Neuronal stem cell (in vitro differentiated cells): Measurements from ENCODE around the gene PYGO2.

ENCODE experiments used
- DNase-seq: peaks from one replicate; pipeline ENCODE4 v3.0.0-alpha.2; 2013; ENCODE audit warnings: low spot score
- H2AFZ ChIP-seq: one replicate; pipeline ENCODE4 v1.6.1; 2013; ENCODE audit warnings: mild to moderate bottlenecking, low read length, inconsistent platforms
- H2AK5ac ChIP-seq: 2 replicates; pipeline ENCODE4 v1.6.1; 2013; ENCODE audit warnings: low read depth, mild to moderate bottlenecking, inconsistent platforms, low read length, moderate library complexity, mixed read lengths
- H2BK120ac ChIP-seq: 2 replicates; pipeline ENCODE4 v1.6.1; 2013; ENCODE audit warnings: low read depth, mild to moderate bottlenecking, inconsistent platforms, low read length, moderate library complexity, mixed read lengths
- H2BK12ac ChIP-seq: one replicate; pipeline ENCODE4 v1.6.1; 2013; ENCODE audit warnings: low read length, inconsistent platforms
- H2BK15ac ChIP-seq: 2 replicates; pipeline ENCODE4 v1.6.1; 2013; ENCODE audit warnings: mild to moderate bottlenecking, low read length, inconsistent platforms, mixed read lengths
- H2BK5ac ChIP-seq: one replicate; pipeline ENCODE4 v1.6.1; 2013; ENCODE audit warnings: inconsistent platforms, mild to moderate bottlenecking, low read length, moderate library complexity
- H3K14ac ChIP-seq: one replicate; pipeline ENCODE4 v1.6.1; 2013; ENCODE audit warnings: low read length, inconsistent platforms
- H3K18ac ChIP-seq: 2 replicates; pipeline ENCODE4 v1.6.1; 2013; ENCODE audit warnings: low read length, inconsistent platforms
- H3K23ac ChIP-seq: 2 replicates; pipeline ENCODE4 v1.6.1; 2013; ENCODE audit warnings: low read depth, mild to moderate bottlenecking, mixed read lengths, low read length, inconsistent platforms; ENCODE audit not compliant: poor library complexity
- H3K27ac ChIP-seq: replicated peaks from 3 replicates; pipeline ENCODE4 v1.5.1; 2013; ENCODE audit warnings: low read length, inconsistent platforms
- H3K27me3 ChIP-seq, 3 experiments: 2 replicates each; pipeline ENCODE4 v1.6.1; 2013; ENCODE audit warnings: low read length in 3 of 3, mild to moderate bottlenecking in 2 of 3, inconsistent platforms in 1 of 3, low read depth in 1 of 3, mixed read lengths in 1 of 3, moderate library complexity in 1 of 3; ENCODE audit not compliant: control insufficient read depth in 3 of 3, insufficient read depth in 3 of 3
- H3K36me3 ChIP-seq, 2 donors: replicated peaks in 1 of 2; 2 replicates each; pipeline ENCODE4 v1.6.1; 2013; ENCODE audit warnings: low read length in 2 of 2; ENCODE audit not compliant: control insufficient read depth in 2 of 2, insufficient read depth in 2 of 2
- H3K4ac ChIP-seq: 2 replicates; pipeline ENCODE4 v1.6.1; 2013; ENCODE audit warnings: inconsistent platforms, mild to moderate bottlenecking, low read length, moderate library complexity
- H3K4me1 ChIP-seq, 2 donors: 1 replicate in 1 of 2; 2 replicates in 1 of 2; pipeline ENCODE4 v1.6.1; 2013; ENCODE audit warnings: low read length in 2 of 2, low read depth in 1 of 2; ENCODE audit not compliant: control insufficient read depth in 2 of 2, insufficient read depth in 1 of 2
- H3K4me2 ChIP-seq: one replicate; pipeline ENCODE4 v1.6.1; 2013; ENCODE audit warnings: mild to moderate bottlenecking, low read length, inconsistent platforms; ENCODE audit not compliant: insufficient read depth, poor library complexity, severe bottlenecking
- H3K4me3 ChIP-seq, 2 donors: 2 replicates each; pipeline ENCODE4 v1.5.1; 2013; ENCODE audit warnings: low read length in 2 of 2, mild to moderate bottlenecking in 2 of 2, inconsistent platforms in 1 of 2, moderate library complexity in 1 of 2
- H3K79me1 ChIP-seq: one replicate; pipeline ENCODE4 v1.6.1; 2013; ENCODE audit warnings: low read depth, mild to moderate bottlenecking, inconsistent platforms, low read length, moderate library complexity
- H3K9ac ChIP-seq: one replicate; pipeline ENCODE4 v1.6.1; 2013; ENCODE audit warnings: mild to moderate bottlenecking, low read depth, low read length, inconsistent platforms; ENCODE audit not compliant: poor library complexity
- H3K9me3 ChIP-seq, 2 donors: replicated peaks in 1 of 2; 2 replicates each; pipeline versions ENCODE3 to v1.6.1; 2013; ENCODE audit warnings: low read length in 2 of 2, mild to moderate bottlenecking in 2 of 2, inconsistent platforms in 1 of 2, low read depth in 1 of 2, mixed read lengths in 1 of 2, moderate library complexity in 1 of 2; ENCODE audit not compliant: control insufficient read depth in 2 of 2, insufficient read depth in 1 of 2
- H4K8ac ChIP-seq: one replicate; pipeline ENCODE4 v1.6.1; 2013; ENCODE audit warnings: low read depth, mild to moderate bottlenecking, inconsistent platforms, low read length, moderate library complexity
- H4K91ac ChIP-seq: one replicate; pipeline ENCODE4 v1.6.1; 2013; ENCODE audit warnings: low read length, low read depth, mild to moderate bottlenecking, inconsistent platforms; ENCODE audit not compliant: poor library complexity
- WGBS, 2 donors: extraction: QIAGEN DNeasy Blood & Tissue Kit; methylation state at CpG; one replicate each; pipeline ENCODE4 v1.1.7; 2013; ENCODE audit warnings: missing lambda C conversion rate in 2 of 2, mixed read lengths in 1 of 2; ENCODE audit not compliant: insufficient read length in 2 of 2, insufficient replicate concordance in 1 of 2; ENCODE audit errors: extremely low coverage in 2 of 2; 5-methylcytosine and 5-hydroxymethylcytosine counted together

The PYGO2 gene

GRCh38 chr1:154957091-154957657, 4.4 kb downstream of the PYGO2 start:
- Histone ChIP-seq H3K4me2 (no peak overlapping the region), H2BK120ac (no peak overlapping the region), H2BK5ac (peak overlapping the region; percentile 26), H3K18ac (no peak overlapping the region), H3K27me3 (no peaks in the 10 kb centered on the region), H2AK5ac (no peak overlapping the region), H2BK15ac (peak overlapping the region; percentile 50), H2AFZ (no peak overlapping the region), H3K14ac (no peak overlapping the region), H3K36me3 (peaks cover 15 to 33% of the 10 kb centered on the region in 2 donors), H2BK12ac (no peak overlapping the region), H4K8ac (no peak overlapping the region), H3K27ac (peak overlapping the region; percentile 85), H4K91ac (no peak overlapping the region), H3K9me3 (no peaks in the 10 kb centered on the region), H3K4ac (no peak overlapping the region), H3K23ac (no peak overlapping the region), H3K4me1 (peaks cover 32 to 35% of the 10 kb centered on the region in 2 donors), H3K9ac (no peak overlapping the region), H3K4me3 (no peak overlapping the region), H3K79me1 (peaks cover 12% of the 10 kb centered on the region)
- WGBS, 2 donors, result no CpG with 5 or more reads among the region's 9 CpGs
- DNase-seq, result no peak

- no peak overlapping the region for H3K14ac ChIP-seq
- no peaks in the 10 kb centered on the region for H3K9me3 ChIP-seq
- no peak overlapping the region for H2BK12ac ChIP-seq
- peaks cover 12% of the 10 kb centered on the region for H3K79me1 ChIP-seq
- H3K27ac ChIP-seq, result peak overlapping the region; percentile 85
- peak overlapping the region; percentile 26 for H2BK5ac ChIP-seq
- H3K23ac ChIP-seq, result no peak overlapping the region
- no peak for DNase-seq
- no peak overlapping the region for H2BK15ac ChIP-seq
- H3K36me3 ChIP-seq, result peaks cover 15 to 37% of the 10 kb centered on the region in 2 donors
- no peak overlapping the region for H3K9ac ChIP-seq
- H3K4me3 ChIP-seq, result peak overlapping the region in 1 of 2 donors; percentile 59
- H3K4me1 ChIP-seq, result peaks cover 32 to 35% of the 10 kb centered on the region in 2 donors
- H3K4ac ChIP-seq, result peak overlapping the region; percentile 14
- no peaks in the 10 kb centered on the region for H3K27me3 ChIP-seq
- no CpG with 5 or more reads among the region's 6 CpGs for WGBS, 2 donors
- H2AK5ac ChIP-seq, result peak overlapping the region; percentile 73
- H3K4me2 ChIP-seq, result peak overlapping the region; percentile 67
- H2AFZ ChIP-seq, result peak overlapping the region; percentile 83
- H2BK120ac ChIP-seq, result no peak overlapping the region
- peak overlapping the region; percentile 71 for H3K18ac ChIP-seq
- H4K91ac ChIP-seq, result no peak overlapping the region
- no peak overlapping the region for H4K8ac ChIP-seq
Observed at GRCh38 chr1:154956544-154956941, 5.0 kb downstream of the PYGO2 start.

- H3K4me3 ChIP-seq, result peak within 1 kb of the TSS; percentile 59 to 84
- H2BK12ac ChIP-seq, result no peak within 1 kb of the TSS
- peak within 1 kb of the TSS; percentile 26 for H2BK5ac ChIP-seq
- no peaks in the 10 kb centered on the region for H3K27me3 ChIP-seq
- no peaks in the 10 kb centered on the region for H3K9me3 ChIP-seq
- peak within 1 kb of the TSS; percentile 78 for H3K18ac ChIP-seq
- H3K9ac ChIP-seq, result peak within 1 kb of the TSS; percentile 46
- peak within 1 kb of the TSS; percentile 97 for H3K27ac ChIP-seq
- peak within 1 kb of the TSS; percentile 76 for H3K4me2 ChIP-seq
- H3K4ac ChIP-seq, result peak within 1 kb of the TSS; percentile 14
- H2AFZ ChIP-seq, result peak within 1 kb of the TSS; percentile 83
- no peak within 1 kb of the TSS for H4K8ac ChIP-seq
- H2BK15ac ChIP-seq, result no peak within 1 kb of the TSS
- H3K23ac ChIP-seq, result no peak within 1 kb of the TSS
- peaks cover 20 to 43% of the 10 kb centered on the region in 2 donors for H3K36me3 ChIP-seq
- peak; percentile 97 for DNase-seq
- H3K79me1 ChIP-seq, result peaks cover 12% of the 10 kb centered on the region
- peaks cover 32 to 35% of the 10 kb centered on the region in 2 donors for H3K4me1 ChIP-seq
- H3K14ac ChIP-seq, result no peak within 1 kb of the TSS
- WGBS, 2 donors, result no CpG with 5 or more reads among the region's 18 CpGs
- no peak within 1 kb of the TSS for H2BK120ac ChIP-seq
- no peak within 1 kb of the TSS for H4K91ac ChIP-seq
- peak within 1 kb of the TSS; percentile 73 for H2AK5ac ChIP-seq
Observed at GRCh38 chr1:154955718-154956543, 5.7 kb downstream of the PYGO2 start, which contains the start of gene PBXIP1. Gene PBXIP1, minus strand, starts transcription at chr1:154956099. Its CDS starts 2,378 bp downstream, at chr1:154953721.
